ENCODE data around the gene SAP130. TPM values are rescaled to one million over a fixed set of nuclear protein-coding genes. Genes with fewer than 3 reads are reported as not detected.
"Not testable (repeated sequence)": the region's sequence is repeated elsewhere in the genome, so short reads cannot be mapped to it uniquely, and the experiment has no call there.

The SAP130 gene
- total RNA-seq, 6 experiments from 2014 or later, result 20.3 to 25.3 (median 22.4) TPM

GRCh38 chr2:127911737-127912136 is 116.1 kb downstream of the SAP130 start:
- no peaks in the 10 kb centered on the region for H3K4me1 Mint-ChIP-seq (ENCODE audit: low read depth)
- H3K36me3 Mint-ChIP-seq (ENCODE audit: low read depth), result no peaks in the 10 kb centered on the region
- H3K4me3 Mint-ChIP-seq, result no peak overlapping the region
- no peak for TF ChIP-seq CTCF (IDR thresholded peaks at IDR 0.05)
- no peak for DNase-seq
- H3K27me3 Mint-ChIP-seq (ENCODE audit: insufficient read depth), result peaks cover 16% of the 10 kb centered on the region
- no peaks in the 10 kb centered on the region for H3K9me3 Mint-ChIP-seq
- H3K27ac Mint-ChIP-seq, result no peak overlapping the region

GRCh38 chr2:127910415-127910814 is 117.4 kb downstream of the SAP130 start:
- no peak for DNase-seq
- H3K27ac Mint-ChIP-seq, result no peak overlapping the region
- no peaks in the 10 kb centered on the region for H3K36me3 Mint-ChIP-seq (ENCODE audit: low read depth)
- peaks cover 20% of the 10 kb centered on the region for H3K27me3 Mint-ChIP-seq (ENCODE audit: insufficient read depth)
- no peaks in the 10 kb centered on the region for H3K9me3 Mint-ChIP-seq
- no peak overlapping the region for H3K4me3 Mint-ChIP-seq
- no peak for TF ChIP-seq CTCF (IDR thresholded peaks at IDR 0.05)
- no peaks in the 10 kb centered on the region; the same call in 1 of the 2 replicates for H3K4me1 Mint-ChIP-seq (ENCODE audit: low read depth)

- TF ChIP-seq CTCF (IDR thresholded peaks at IDR 0.05), result no peak
- Mint-ChIP-seq H3K4me1 (ENCODE audit: low read depth) (no peaks in the 10 kb centered on the region; the same call in 1 of the 2 replicates), H3K4me3 (no peak overlapping the region), H3K27me3 (ENCODE audit: insufficient read depth) (peaks cover 28% of the 10 kb centered on the region), H3K27ac (no peak overlapping the region), H3K36me3 (ENCODE audit: low read depth) (no peaks in the 10 kb centered on the region), H3K9me3 (no peaks in the 10 kb centered on the region)
- no peak for DNase-seq
Measured at GRCh38 chr2:127909019-127909418, 118.8 kb downstream of the SAP130 start.

GRCh38 chr2:127907733-127908400 is 120.0 kb downstream of the SAP130 start:
- not testable (repeated sequence) for H3K36me3 Mint-ChIP-seq (ENCODE audit: low read depth); H3K9me3 Mint-ChIP-seq; H3K27ac Mint-ChIP-seq; H3K4me1 Mint-ChIP-seq (ENCODE audit: low read depth); DNase-seq; H3K4me3 Mint-ChIP-seq
- H3K27me3 Mint-ChIP-seq (ENCODE audit: insufficient read depth), result peaks cover 26% of the 10 kb centered on the region

GRCh38 chr2:127906206-127906926 is 121.5 kb downstream of the SAP130 start:
- no peak for DNase-seq
- no peaks in the 10 kb centered on the region for H3K9me3 Mint-ChIP-seq
- peaks cover 24% of the 10 kb centered on the region for H3K27me3 Mint-ChIP-seq (ENCODE audit: insufficient read depth)
- H3K4me1 Mint-ChIP-seq (ENCODE audit: low read depth), result no peaks in the 10 kb centered on the region; the same call in 1 of the 2 replicates
- H3K27ac Mint-ChIP-seq, result no peak overlapping the region
- TF ChIP-seq CTCF (IDR thresholded peaks at IDR 0.05), result no peak
- H3K36me3 Mint-ChIP-seq (ENCODE audit: low read depth), result no peaks in the 10 kb centered on the region
- no peak overlapping the region for H3K4me3 Mint-ChIP-seq

Data from HFFc6 (cell line).